ENCODE measurements around the gene FAM81B. TPM values are rescaled to one million over a fixed set of nuclear protein-coding genes. Genes with fewer than 3 reads are reported as not detected.

Gene FAM81B
- total RNA-seq, 5 donors from 2014 or later (not counting 1 experiment from before 2014, with no cell fraction given) = not detected

- H3K4me3 Mint-ChIP-seq = no peak overlapping the region
- H3K9me3 ChIP-seq = no peaks in the 10 kb centered on the region
- H3K36me3 Mint-ChIP-seq = no peaks in the 10 kb centered on the region
- DNase-seq (no peak), ATAC-seq (replicated peaks in 1 of 4) (no peak)
- no peak overlapping the region for H3K27ac ChIP-seq (ENCODE audit: low read length)
- H3K4me3 ChIP-seq (ENCODE audit: control insufficient read depth in 1 of 2, extremely low read depth in 1 of 2, low read length in 1 of 2) = no peak overlapping the region
- peaks cover 12 to 23% of the 10 kb centered on the region in 2 donors for H3K27me3 Mint-ChIP-seq
- H3K4me1 Mint-ChIP-seq = peaks cover 0 to 8% (median 0%) of the 10 kb centered on the region in 3 donors
- POLR2A ChIA-PET = no interaction called here
- CTCF ChIA-PET = no interaction called here
- no peaks in the 10 kb centered on the region for H3K4me1 ChIP-seq (ENCODE audit: control insufficient read depth in 1 of 2, extremely low read depth in 1 of 2, insufficient read depth in 2 of 2, low read length in 2 of 2)
- no peaks in the 10 kb centered on the region for H3K36me3 ChIP-seq (ENCODE audit: control insufficient read depth in 2 of 2, extremely low read depth in 1 of 2, insufficient read depth in 1 of 2, low read length in 1 of 2)
- H3K27me3 ChIP-seq (replicated peaks in 1 of 2; ENCODE audit: control insufficient read depth in 2 of 2, extremely low read depth in 1 of 2, insufficient read depth in 2 of 2, low read length in 1 of 2) = peaks cover 0 to 3% of the 10 kb centered on the region in 2 experiments
- WGBS (ENCODE audit: insufficient coverage) = 100% methylated on average over 1 of the region's 2 CpGs
- H3K27ac Mint-ChIP-seq = no peak overlapping the region
- no peaks in the 10 kb centered on the region for H3K9me3 Mint-ChIP-seq
These were observed 19.1 kb downstream of the FAM81B start for GRCh38 chr5:95410279-95410678.

GRCh38 chr5:95411474-95411873 lies 20.3 kb downstream of the FAM81B start:
- Histone ChIP-seq H3K27me3 (replicated peaks in 1 of 2; ENCODE audit: control insufficient read depth in 2 of 2, extremely low read depth in 1 of 2, insufficient read depth in 2 of 2, low read length in 1 of 2) (peaks cover 0 to 3% of the 10 kb centered on the region in 2 experiments), H3K27ac (ENCODE audit: low read length) (no peak overlapping the region), H3K4me3 (ENCODE audit: control insufficient read depth in 1 of 2, extremely low read depth in 1 of 2, low read length in 1 of 2) (no peak overlapping the region), H3K36me3 (ENCODE audit: control insufficient read depth in 2 of 2, extremely low read depth in 1 of 2, insufficient read depth in 1 of 2, low read length in 1 of 2) (no peaks in the 10 kb centered on the region), H3K4me1 (ENCODE audit: control insufficient read depth in 1 of 2, extremely low read depth in 1 of 2, insufficient read depth in 2 of 2, low read length in 2 of 2) (no peaks in the 10 kb centered on the region), H3K9me3 (no peaks in the 10 kb centered on the region)
- ATAC-seq (replicated peaks in 1 of 4) = no peak
- no peak overlapping the region for H3K27ac Mint-ChIP-seq
- ChIA-PET POLR2A (no interaction called here), CTCF (no interaction called here)
- H3K4me1 Mint-ChIP-seq = peaks cover 0 to 8% (median 0%) of the 10 kb centered on the region in 3 donors
- no peak overlapping the region for H3K4me3 Mint-ChIP-seq
- H3K27me3 Mint-ChIP-seq = peaks cover 12 to 21% of the 10 kb centered on the region in 2 donors
- DNase-seq = no peak
- H3K9me3 Mint-ChIP-seq = no peaks in the 10 kb centered on the region
- no peaks in the 10 kb centered on the region for H3K36me3 Mint-ChIP-seq
- WGBS (ENCODE audit: insufficient coverage) = no CpG with 5 or more reads among the region's 2 CpGs

DNA sequence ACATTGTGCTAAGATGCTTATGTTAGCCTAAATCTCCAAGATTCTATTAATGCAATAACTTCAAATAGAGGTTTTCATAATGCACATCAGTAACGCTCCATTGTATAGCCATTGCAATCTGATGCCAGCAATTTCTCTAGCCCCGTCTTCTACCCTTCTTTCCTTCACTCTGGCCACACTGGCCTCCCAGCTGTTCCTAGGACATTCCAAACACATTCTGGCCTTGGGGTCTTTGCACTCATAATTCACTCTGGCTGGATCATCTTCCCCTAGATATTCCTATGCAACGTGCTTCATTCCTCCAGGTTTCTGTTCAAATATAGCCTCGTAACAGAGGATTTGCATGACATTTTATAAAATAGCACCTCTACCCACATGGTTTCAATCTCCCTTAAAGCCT lies 23.3 kb downstream of the FAM81B start:
- H3K27ac Mint-ChIP-seq = no peak overlapping the region
- CTCF ChIA-PET = no interaction called here
- H3K27ac ChIP-seq (ENCODE audit: low read length) = no peak overlapping the region
- WGBS (ENCODE audit: insufficient coverage) = 69% methylated on average over 4 of the region's 4 CpGs
- POLR2A ChIA-PET = no interaction called here
- H3K36me3 Mint-ChIP-seq = no peaks in the 10 kb centered on the region
- H3K27me3 Mint-ChIP-seq = peaks cover 0 to 12% of the 10 kb centered on the region in 2 donors
- H3K4me1 Mint-ChIP-seq = no peaks in the 10 kb centered on the region
- H3K36me3 ChIP-seq (ENCODE audit: control insufficient read depth in 2 of 2, extremely low read depth in 1 of 2, insufficient read depth in 1 of 2, low read length in 1 of 2) = no peaks in the 10 kb centered on the region
- H3K4me3 Mint-ChIP-seq = no peak overlapping the region
- ATAC-seq (replicated peaks in 1 of 4) (no peak), DNase-seq (no peak)
- H3K4me1 ChIP-seq (ENCODE audit: control insufficient read depth in 1 of 2, extremely low read depth in 1 of 2, insufficient read depth in 2 of 2, low read length in 2 of 2) = no peaks in the 10 kb centered on the region
- no peaks in the 10 kb centered on the region for H3K9me3 Mint-ChIP-seq
- no peaks in the 10 kb centered on the region for H3K27me3 ChIP-seq (replicated peaks in 1 of 2; ENCODE audit: control insufficient read depth in 2 of 2, extremely low read depth in 1 of 2, insufficient read depth in 2 of 2, low read length in 1 of 2)
- H3K9me3 ChIP-seq = no peaks in the 10 kb centered on the region
- H3K4me3 ChIP-seq (ENCODE audit: control insufficient read depth in 1 of 2, extremely low read depth in 1 of 2, low read length in 1 of 2) = no peak overlapping the region

- H3K36me3 Mint-ChIP-seq = no peaks in the 10 kb centered on the region
- Histone ChIP-seq H3K4me3 (ENCODE audit: control insufficient read depth in 1 of 2, extremely low read depth in 1 of 2, low read length in 1 of 2) (no peak overlapping the region), H3K9me3 (no peaks in the 10 kb centered on the region), H3K27ac (ENCODE audit: low read length) (no peak overlapping the region), H3K36me3 (ENCODE audit: control insufficient read depth in 2 of 2, extremely low read depth in 1 of 2, insufficient read depth in 1 of 2, low read length in 1 of 2) (no peaks in the 10 kb centered on the region), H3K27me3 (replicated peaks in 1 of 2; ENCODE audit: control insufficient read depth in 2 of 2, extremely low read depth in 1 of 2, insufficient read depth in 2 of 2, low read length in 1 of 2) (no peaks in the 10 kb centered on the region), H3K4me1 (ENCODE audit: control insufficient read depth in 1 of 2, extremely low read depth in 1 of 2, insufficient read depth in 2 of 2, low read length in 2 of 2) (no peaks in the 10 kb centered on the region)
- no peaks in the 10 kb centered on the region for H3K9me3 Mint-ChIP-seq
- H3K27ac Mint-ChIP-seq = no peak overlapping the region
- ATAC-seq (replicated peaks in 1 of 4) (no peak), DNase-seq (no peak)
- H3K27me3 Mint-ChIP-seq = peaks cover 14 to 18% of the 10 kb centered on the region in 2 donors
- H3K4me1 Mint-ChIP-seq = no peaks in the 10 kb centered on the region
- no CpG with 5 or more reads among the region's 3 CpGs for WGBS (ENCODE audit: insufficient coverage)
- ChIA-PET CTCF (no interaction called here), POLR2A (no interaction called here)
- no peak overlapping the region for H3K4me3 Mint-ChIP-seq
These were observed 26.8 kb downstream of the FAM81B start for GRCh38 chr5:95417971-95418370.

DNA sequence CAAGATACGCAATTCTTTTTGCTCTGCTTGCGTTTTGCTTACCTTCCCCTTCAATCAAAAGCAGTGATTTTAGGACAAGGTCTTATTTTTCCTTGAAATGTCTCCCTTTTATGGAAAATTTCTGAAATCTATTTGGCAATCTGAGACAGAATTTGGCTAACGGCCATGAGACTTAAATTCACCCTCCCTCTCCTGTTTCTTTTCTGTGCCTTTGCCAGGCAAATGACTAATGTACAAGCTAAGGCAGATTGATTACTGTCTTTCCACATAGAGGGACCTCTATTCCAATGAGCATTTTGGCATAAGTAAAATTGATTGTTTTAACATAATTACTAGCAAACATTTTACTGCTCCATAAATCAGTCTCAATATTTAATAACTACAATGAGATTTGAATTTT lies 31.7 kb downstream of the FAM81B start:
- no peak for ATAC-seq (replicated peaks in 1 of 4)
- CTCF ChIA-PET = no interaction called here
- H3K27ac ChIP-seq (ENCODE audit: low read length) = no peak overlapping the region
- POLR2A ChIA-PET = no interaction called here
- H3K9me3 ChIP-seq = no peaks in the 10 kb centered on the region
- no peak for DNase-seq
- no peaks in the 10 kb centered on the region for H3K4me1 ChIP-seq (ENCODE audit: control insufficient read depth in 1 of 2, extremely low read depth in 1 of 2, insufficient read depth in 2 of 2, low read length in 2 of 2)
- H3K36me3 Mint-ChIP-seq = no peaks in the 10 kb centered on the region
- H3K27me3 Mint-ChIP-seq = peaks cover 7 to 17% of the 10 kb centered on the region in 2 donors
- H3K36me3 ChIP-seq (ENCODE audit: control insufficient read depth in 2 of 2, extremely low read depth in 1 of 2, insufficient read depth in 1 of 2, low read length in 1 of 2) = no peaks in the 10 kb centered on the region
- WGBS (ENCODE audit: insufficient coverage) = 80% methylated on average over 1 of the region's 3 CpGs
- peaks cover 0 to 2% of the 10 kb centered on the region in 2 experiments for H3K27me3 ChIP-seq (replicated peaks in 1 of 2; ENCODE audit: control insufficient read depth in 2 of 2, extremely low read depth in 1 of 2, insufficient read depth in 2 of 2, low read length in 1 of 2)
- no peaks in the 10 kb centered on the region for H3K4me1 Mint-ChIP-seq
- no peaks in the 10 kb centered on the region for H3K9me3 Mint-ChIP-seq
- H3K4me3 Mint-ChIP-seq = no peak overlapping the region
- H3K4me3 ChIP-seq (ENCODE audit: control insufficient read depth in 1 of 2, extremely low read depth in 1 of 2, low read length in 1 of 2) = no peak overlapping the region
- no peak overlapping the region for H3K27ac Mint-ChIP-seq

- Histone ChIP-seq H3K9me3 (no peaks in the 10 kb centered on the region), H3K4me3 (ENCODE audit: control insufficient read depth in 1 of 2, extremely low read depth in 1 of 2, low read length in 1 of 2) (no peak overlapping the region), H3K36me3 (ENCODE audit: control insufficient read depth in 2 of 2, extremely low read depth in 1 of 2, insufficient read depth in 1 of 2, low read length in 1 of 2) (no peaks in the 10 kb centered on the region), H3K27ac (ENCODE audit: low read length) (no peak overlapping the region), H3K27me3 (replicated peaks in 1 of 2; ENCODE audit: control insufficient read depth in 2 of 2, extremely low read depth in 1 of 2, insufficient read depth in 2 of 2, low read length in 1 of 2) (peaks cover 0 to 2% of the 10 kb centered on the region in 2 experiments), H3K4me1 (ENCODE audit: control insufficient read depth in 1 of 2, extremely low read depth in 1 of 2, insufficient read depth in 2 of 2, low read length in 2 of 2) (no peaks in the 10 kb centered on the region)
- Mint-ChIP-seq H3K27ac (no peak overlapping the region), H3K27me3 (peaks cover 6 to 17% of the 10 kb centered on the region in 2 donors), H3K36me3 (no peaks in the 10 kb centered on the region), H3K9me3 (no peaks in the 10 kb centered on the region), H3K4me1 (no peaks in the 10 kb centered on the region), H3K4me3 (no peak overlapping the region)
- WGBS (ENCODE audit: insufficient coverage) = no CpG with 5 or more reads among the region's 4 CpGs
- ChIA-PET CTCF (no interaction called here), POLR2A (no interaction called here)
- ATAC-seq (replicated peaks in 1 of 4) (no peak), DNase-seq (no peak)
These were observed 32.9 kb downstream of the FAM81B start for GRCh38 chr5:95424016-95424415.

GRCh38 chr5:95424526-95424925 lies 33.4 kb downstream of the FAM81B start:
- no peaks in the 10 kb centered on the region for H3K9me3 Mint-ChIP-seq
- Histone ChIP-seq H3K4me1 (ENCODE audit: control insufficient read depth in 1 of 2, extremely low read depth in 1 of 2, insufficient read depth in 2 of 2, low read length in 2 of 2) (no peaks in the 10 kb centered on the region), H3K27ac (ENCODE audit: low read length) (no peak overlapping the region), H3K9me3 (no peaks in the 10 kb centered on the region), H3K36me3 (ENCODE audit: control insufficient read depth in 2 of 2, extremely low read depth in 1 of 2, insufficient read depth in 1 of 2, low read length in 1 of 2) (no peaks in the 10 kb centered on the region), H3K4me3 (ENCODE audit: control insufficient read depth in 1 of 2, extremely low read depth in 1 of 2, low read length in 1 of 2) (no peak overlapping the region), H3K27me3 (replicated peaks in 1 of 2; ENCODE audit: control insufficient read depth in 2 of 2, extremely low read depth in 1 of 2, insufficient read depth in 2 of 2, low read length in 1 of 2) (peaks cover 0 to 2% of the 10 kb centered on the region in 2 experiments)
- ChIA-PET POLR2A (no interaction called here), CTCF (interaction anchor here in 1 of 2 donors (0.7 kb wide), 1 partner anchor 9 kb away, joined by 4 read pairs; no protein-coding TSS in a partner anchor)
- H3K27ac Mint-ChIP-seq = no peak overlapping the region
- H3K27me3 Mint-ChIP-seq = peaks cover 6 to 17% of the 10 kb centered on the region in 2 donors
- no peak for ATAC-seq (replicated peaks in 1 of 4)
- WGBS (ENCODE audit: insufficient coverage) = no CpG with 5 or more reads among the region's 1 CpG
- H3K36me3 Mint-ChIP-seq = no peaks in the 10 kb centered on the region
- no peak for DNase-seq
- no peak overlapping the region for H3K4me3 Mint-ChIP-seq
- H3K4me1 Mint-ChIP-seq = no peaks in the 10 kb centered on the region

Measured in T-cell (primary cell).